ENCODE data around the gene HIBADH.
A peak's percentile ranks its signal among the peaks of the same experiment; 100 is the strongest.

Gene HIBADH

GRCh38 chr7:27662490-27663205 is at the start of gene HIBADH:
Gene HIBADH, minus strand, starts transcription at chr7:27662883. Its CDS starts 95 bp downstream, at chr7:27662788.
- Histone ChIP-seq H3K9me3 (ENCODE audit: control insufficient read depth, insufficient read depth, low read depth, low read length) (no peaks in the 10 kb centered on the region), H3K4me3 (ENCODE audit: low read depth, low read length) (peak within 1 kb of the TSS; percentile 85), H3K27ac (ENCODE audit: extremely low read depth, low read depth, low read length) (peak within 1 kb of the TSS; percentile 77), H3K36me3 (ENCODE audit: control insufficient read depth in 2 of 2, insufficient read depth in 1 of 2, low read length in 2 of 2) (no peaks in the 10 kb centered on the region; a peak in 1 of 3 replicates), H3K4me1 (ENCODE audit: control insufficient read depth, insufficient read depth, low read length) (no peaks in the 10 kb centered on the region; the same call in 1 of the 2 replicates)
- ChIA-PET POLR2A (interaction anchor here (0.7 to 1.8 kb wide), 11 partner anchors 8 to 476 kb away, joined by 3 to 8 read pairs (median 4); partner anchors contain the start of gene HOXA13), CTCF (interaction anchor here (0.6 to 1.7 kb wide), 6 partner anchors 8 to 504 kb away, joined by 3 to 4 read pairs (median 3); no protein-coding TSS in a partner anchor)
- TF ChIP-seq ZBTB6 (tag by site-specific recombination; IDR thresholded peaks at IDR 0.05): peak; percentile 43
- TF ChIP-seq GLIS2 (tag by site-specific recombination; IDR thresholded peaks at IDR 0.05): peak; percentile 83
- peak; percentile 84 for TF ChIP-seq KLF9 (tag by site-specific recombination; IDR thresholded peaks at IDR 0.05; ENCODE audit: low read depth)
- peak; percentile 100 for TF ChIP-seq ZNF610 (tag by site-specific recombination; IDR thresholded peaks at IDR 0.05; ENCODE audit: borderline replicate concordance)
- TF ChIP-seq ZNF335 (tag by site-specific recombination; conservative IDR thresholded peaks at IDR 0.05): peak; percentile 73
- TF ChIP-seq SP2 (tag by site-specific recombination; IDR thresholded peaks at IDR 0.05): peak; percentile 95
- peak; percentile 98 for TF ChIP-seq KLF10 (tag by site-specific recombination; IDR thresholded peaks at IDR 0.05)
- 0 out of 2 replicates have a peak, but pooled peaks have one; percentile 21 for TF ChIP-seq ZNF600 (tag by site-specific recombination; IDR thresholded peaks at IDR 0.05)
- TF ChIP-seq ZBTB20 (tag by site-specific recombination; IDR thresholded peaks at IDR 0.05): 0 out of 2 replicates have a peak, but pooled peaks have one; percentile 31
- TF ChIP-seq ZIC2 (tag by site-specific recombination; IDR thresholded peaks at IDR 0.05): peak; percentile 71
- TF ChIP-seq WT1 (tag by site-specific recombination; IDR thresholded peaks at IDR 0.05): peak; percentile 69
- no peak for TF ChIP-seq ZNF707 (tag by site-specific recombination; IDR thresholded peaks at IDR 0.05)
- TF ChIP-seq ZNF449 (tag by site-specific recombination; IDR thresholded peaks at IDR 0.05): peak; percentile 61
- peak; percentile 94 for TF ChIP-seq HIC1 (tag by site-specific recombination; IDR thresholded peaks at IDR 0.05)
- TF ChIP-seq ZNF629 (tag by site-specific recombination; IDR thresholded peaks at IDR 0.05): peak; percentile 85
- no peak for TF ChIP-seq GLI4 (tag by site-specific recombination; IDR thresholded peaks at IDR 0.05)
- peak; percentile 77 for TF ChIP-seq ZFP69B (tag by site-specific recombination; IDR thresholded peaks at IDR 0.05)
- peak; percentile 97 for TF ChIP-seq ZFHX2 (tag by site-specific recombination; conservative IDR thresholded peaks at IDR 0.05)
- TF ChIP-seq BCL11A (tag by site-specific recombination; IDR thresholded peaks at IDR 0.05; ENCODE audit: low read depth): no peak
- no peak; the same call in 1 of the 2 replicates for TF ChIP-seq ZNF2 (tag by site-specific recombination; IDR thresholded peaks at IDR 0.05)
- no peak for TF ChIP-seq ZNF157 (tag by site-specific recombination; IDR thresholded peaks at IDR 0.05)
- TF ChIP-seq KLF1 (tag by site-specific recombination; IDR thresholded peaks at IDR 0.05): peak; percentile 75
- peak; percentile 72; the same call in 1 of the 2 replicates for TF ChIP-seq ZEB2 (tag by site-specific recombination; IDR thresholded peaks at IDR 0.05)
- peak; percentile 48; the same call in 1 of the 2 replicates for TF ChIP-seq TSHZ1 (tag by site-specific recombination; IDR thresholded peaks at IDR 0.05; ENCODE audit: borderline replicate concordance)
- peak; percentile 58 for TF ChIP-seq SP7 (tag by site-specific recombination; IDR thresholded peaks at IDR 0.05)
- TF ChIP-seq ZNF221 (tag by site-specific recombination; IDR thresholded peaks at IDR 0.05; ENCODE audit: borderline replicate concordance): no peak
- TF ChIP-seq ZNF280D (tag by site-specific recombination; IDR thresholded peaks at IDR 0.05): no peak

Measured in HEK293 (cell line).